Activated CD8-positive, alpha-beta T cell treated with anti-CD3 and anti-CD28 coated beads, Interleukin-2, amount 10 ng/mL, durations not matched to agents 7 days and 5 days (primary cell): Measurements from ENCODE around the gene ARHGEF12. TPM values are rescaled to one million over a fixed set of nuclear protein-coding genes. Genes with fewer than 3 reads are reported as not detected.

ENCODE experiments used
- ATAC-seq: fragments of 150-1000 bp; cut with Tn5 transposase; one replicate; pipeline ENCODE4 v1.10.0; 2021; ENCODE audit warnings: moderate library complexity
- CTCF ChIA-PET: fragments of 350-600 bp; sonication (Branson Sonifier 250); formaldehyde crosslinking; loops from one replicate; lab custom pipeline; 2021; ENCODE audit warnings: antibody characterized with exemption; lab: Charles Lee
- POLR2A ChIA-PET: fragments of 350-600 bp; sonication (Branson Sonifier 250); formaldehyde crosslinking; loops from one replicate; lab custom pipeline; 2021; ENCODE audit warnings: antibody characterized with exemption; lab: Charles Lee
- DNase-seq: peaks from one replicate; pipeline ENCODE4 v3.0.0-alpha.2; 2020
- H3K27ac Mint-ChIP-seq: one replicate; pipeline ENCODE4 v1.8.0; 2021; ENCODE audit warnings: mild to moderate bottlenecking, mixed read lengths
- H3K27me3 Mint-ChIP-seq: one replicate; pipeline ENCODE4 v1.8.0; 2021; ENCODE audit warnings: low read depth, mixed read lengths
- H3K36me3 Mint-ChIP-seq: one replicate; pipeline ENCODE4 v1.8.0; 2021; ENCODE audit warnings: low read depth, mixed read lengths
- H3K4me1 Mint-ChIP-seq: one replicate; pipeline ENCODE4 v1.8.0; 2021; ENCODE audit warnings: low read depth, mixed read lengths
- H3K4me3 Mint-ChIP-seq: one replicate; pipeline ENCODE4 v1.8.0; 2021; ENCODE audit warnings: mild to moderate bottlenecking, mixed read lengths
- H3K9me3 Mint-ChIP-seq: one replicate; pipeline ENCODE4 v1.8.0; 2022; ENCODE audit warnings: mixed read lengths; ENCODE audit not compliant: insufficient read depth
- total RNA-seq, 2 experiments: library from RNA; stranded (reverse); gene quantifications; one replicate each; pipeline ENCODE4 v1.2.3, GENCODE V29; 2021

Gene ARHGEF12
- total RNA-seq, 2 experiments from 2014 or later: 9.6 to 10.0 TPM

DNA sequence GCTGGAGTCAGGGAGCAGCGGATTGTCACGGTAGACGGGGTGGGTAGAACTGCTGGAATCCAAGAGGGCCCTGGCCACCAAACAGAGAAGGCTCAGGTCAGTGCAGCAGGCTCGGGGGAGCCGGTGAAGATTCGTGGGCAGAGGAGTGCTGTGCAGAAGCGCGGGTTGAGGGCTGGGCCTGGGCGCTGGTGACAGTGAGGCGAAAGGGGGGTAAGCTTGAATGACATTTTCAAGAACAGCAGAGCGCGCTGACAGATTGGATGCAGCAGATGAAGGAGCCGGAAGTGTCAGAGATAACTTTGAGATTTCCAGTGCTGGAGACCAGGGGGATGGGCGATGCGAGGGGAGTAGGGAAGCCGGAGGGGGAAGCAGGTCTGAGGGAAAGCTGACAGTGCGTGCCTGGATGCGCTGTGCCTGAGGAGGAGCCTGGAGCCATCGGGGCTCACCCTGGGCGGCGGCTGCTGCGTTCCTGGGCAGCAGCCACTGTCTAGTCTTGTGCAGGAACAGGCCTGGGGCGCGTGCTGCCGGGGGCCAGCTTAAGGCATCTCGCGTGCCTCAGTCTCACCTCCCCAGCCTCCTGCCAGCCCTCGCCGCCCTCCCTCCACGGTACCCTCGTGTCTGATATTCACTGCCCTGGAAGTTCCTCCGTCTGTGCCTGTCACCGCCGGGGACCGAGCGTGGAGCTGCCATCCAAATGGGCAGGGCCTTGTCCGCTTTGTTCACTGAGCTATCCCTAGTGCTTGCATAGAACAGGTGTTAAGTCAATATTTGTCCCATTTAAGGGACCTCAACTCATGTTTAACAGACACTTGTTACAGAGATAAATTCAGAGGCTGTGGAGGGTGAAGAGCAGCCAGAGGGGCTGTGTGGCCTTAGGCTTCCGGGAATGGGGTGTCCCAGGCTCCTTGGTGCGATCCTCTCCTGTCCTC, 180.5 kb downstream of the ARHGEF12 start:
- H3K27me3 Mint-ChIP-seq: peaks cover 38% of the 10 kb centered on the region
- CTCF ChIA-PET: no interaction called here

DNA sequence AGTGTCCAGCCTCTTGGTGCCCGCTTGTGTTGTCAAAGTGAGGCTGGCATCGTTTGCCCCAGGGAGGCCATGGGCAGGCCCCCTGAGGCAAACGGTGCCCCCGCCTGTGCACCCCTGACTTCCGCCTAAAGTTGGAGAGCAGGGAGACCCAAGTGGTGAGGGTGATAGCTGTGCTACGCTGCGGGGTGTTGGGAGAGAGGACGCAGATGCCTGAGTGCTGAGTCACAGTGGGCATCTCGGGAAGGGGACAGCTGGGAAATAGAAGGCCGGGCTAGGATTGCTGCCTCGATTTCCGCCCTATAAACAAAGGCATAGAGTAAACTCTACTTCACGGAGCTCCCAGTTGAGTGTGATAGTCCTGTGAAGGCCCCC, 181.2 kb downstream of the ARHGEF12 start:
- Mint-ChIP-seq H3K36me3 (no peaks in the 10 kb centered on the region), H3K4me3 (no peak overlapping the region), H3K9me3 (no peaks in the 10 kb centered on the region), H3K27me3 (peaks cover 34% of the 10 kb centered on the region), H3K27ac (no peak overlapping the region), H3K4me1 (peaks cover 2% of the 10 kb centered on the region)
- ChIA-PET POLR2A (no interaction called here), CTCF (no interaction called here)
- no peak for DNase-seq
- ATAC-seq: no peak

More for the DNA sequence above, 180.5 kb downstream of the ARHGEF12 start:
- no peaks in the 10 kb centered on the region for H3K36me3 Mint-ChIP-seq
- DNase-seq (no peak), ATAC-seq (no peak)
- H3K4me3 Mint-ChIP-seq: no peak overlapping the region
- H3K4me1 Mint-ChIP-seq: peaks cover 2% of the 10 kb centered on the region
- H3K27ac Mint-ChIP-seq: no peak overlapping the region
- H3K9me3 Mint-ChIP-seq: no peaks in the 10 kb centered on the region
- POLR2A ChIA-PET: no interaction called here

DNA sequence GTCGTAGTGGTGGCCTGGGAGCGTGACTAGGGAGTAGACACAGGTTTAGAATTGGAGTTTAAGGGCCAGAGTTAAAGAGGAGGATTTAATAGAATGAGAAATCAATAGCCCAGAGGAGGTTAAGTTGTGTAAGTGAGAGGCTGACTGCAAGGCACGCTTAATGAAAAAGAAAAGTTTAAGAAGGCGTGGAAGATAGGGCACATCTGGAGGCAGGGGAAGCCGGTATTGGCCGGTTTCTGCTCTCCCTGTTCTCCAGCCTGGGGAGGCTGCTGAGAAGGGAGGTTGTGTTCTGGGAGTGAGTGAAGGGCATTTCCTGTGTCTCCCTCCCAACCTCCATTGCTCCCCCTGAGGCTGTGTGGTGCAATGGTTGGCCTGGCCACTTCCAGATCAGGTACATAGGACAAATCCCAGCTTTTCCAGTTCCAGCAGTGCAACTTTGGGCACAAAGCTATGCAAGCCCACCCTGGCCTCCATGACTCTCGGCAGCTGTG, 181.6 kb downstream of the ARHGEF12 start:
- Mint-ChIP-seq H3K4me1 (peaks cover 2% of the 10 kb centered on the region), H3K36me3 (no peaks in the 10 kb centered on the region), H3K4me3 (no peak overlapping the region), H3K27ac (no peak overlapping the region), H3K9me3 (no peaks in the 10 kb centered on the region), H3K27me3 (peaks cover 30% of the 10 kb centered on the region)
- DNase-seq (no peak), ATAC-seq (no peak)
- POLR2A ChIA-PET: no interaction called here
- CTCF ChIA-PET: no interaction called here

DNA sequence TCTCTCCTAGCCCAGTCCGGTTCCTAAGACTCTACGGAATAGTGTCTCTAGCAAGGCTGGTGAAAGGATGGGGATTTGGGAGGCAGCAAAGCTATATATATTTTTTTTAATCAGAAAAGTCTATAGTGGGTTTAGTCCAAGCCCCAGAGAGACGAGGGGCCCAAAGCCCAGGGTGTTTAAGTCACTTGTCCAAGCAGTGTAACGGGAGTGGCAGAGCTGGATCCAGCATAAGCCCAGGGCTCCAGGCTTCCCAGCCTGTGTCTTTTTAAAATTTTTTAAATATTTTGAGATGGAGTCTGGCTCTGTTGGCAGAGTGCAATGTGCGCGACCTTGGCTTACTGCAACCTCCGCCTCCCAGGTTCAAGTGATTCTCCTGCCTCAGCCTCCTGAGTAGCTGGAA, 182.1 kb downstream of the ARHGEF12 start:
- no peak overlapping the region for H3K4me3 Mint-ChIP-seq
- H3K9me3 Mint-ChIP-seq: no peaks in the 10 kb centered on the region
- peaks cover 25% of the 10 kb centered on the region for H3K27me3 Mint-ChIP-seq
- no peak overlapping the region for H3K27ac Mint-ChIP-seq
- DNase-seq (no peak), ATAC-seq (no peak)
- POLR2A ChIA-PET: no interaction called here
- no peaks in the 10 kb centered on the region for H3K36me3 Mint-ChIP-seq
- CTCF ChIA-PET: no interaction called here
- H3K4me1 Mint-ChIP-seq: no peaks in the 10 kb centered on the region

DNA sequence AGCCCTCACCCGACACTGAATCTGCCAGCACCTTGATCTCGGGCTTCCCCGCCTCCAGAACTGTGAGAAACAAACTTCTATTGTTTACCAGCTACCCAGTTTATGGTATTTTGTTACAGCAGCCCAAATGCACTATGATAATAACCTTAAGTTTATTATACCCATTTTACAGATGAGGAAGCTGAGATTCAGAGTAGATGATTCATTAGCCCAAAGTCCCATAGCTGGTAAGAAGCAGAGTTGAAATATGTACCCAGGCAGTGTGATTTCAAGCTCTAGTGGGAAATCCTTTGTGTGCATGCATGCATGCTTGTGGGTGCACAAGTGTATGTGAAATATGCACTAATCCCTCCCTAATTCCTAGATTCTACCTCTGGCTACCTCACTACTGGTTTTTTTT, 183.3 kb downstream of the ARHGEF12 start:
- POLR2A ChIA-PET: no interaction called here
- H3K27ac Mint-ChIP-seq: no peak overlapping the region
- H3K4me3 Mint-ChIP-seq: no peak overlapping the region
- peaks cover 22% of the 10 kb centered on the region for H3K27me3 Mint-ChIP-seq
- no peaks in the 10 kb centered on the region for H3K9me3 Mint-ChIP-seq
- DNase-seq (no peak), ATAC-seq (no peak)
- no peaks in the 10 kb centered on the region for H3K36me3 Mint-ChIP-seq
- no peaks in the 10 kb centered on the region for H3K4me1 Mint-ChIP-seq
- CTCF ChIA-PET: no interaction called here

DNA sequence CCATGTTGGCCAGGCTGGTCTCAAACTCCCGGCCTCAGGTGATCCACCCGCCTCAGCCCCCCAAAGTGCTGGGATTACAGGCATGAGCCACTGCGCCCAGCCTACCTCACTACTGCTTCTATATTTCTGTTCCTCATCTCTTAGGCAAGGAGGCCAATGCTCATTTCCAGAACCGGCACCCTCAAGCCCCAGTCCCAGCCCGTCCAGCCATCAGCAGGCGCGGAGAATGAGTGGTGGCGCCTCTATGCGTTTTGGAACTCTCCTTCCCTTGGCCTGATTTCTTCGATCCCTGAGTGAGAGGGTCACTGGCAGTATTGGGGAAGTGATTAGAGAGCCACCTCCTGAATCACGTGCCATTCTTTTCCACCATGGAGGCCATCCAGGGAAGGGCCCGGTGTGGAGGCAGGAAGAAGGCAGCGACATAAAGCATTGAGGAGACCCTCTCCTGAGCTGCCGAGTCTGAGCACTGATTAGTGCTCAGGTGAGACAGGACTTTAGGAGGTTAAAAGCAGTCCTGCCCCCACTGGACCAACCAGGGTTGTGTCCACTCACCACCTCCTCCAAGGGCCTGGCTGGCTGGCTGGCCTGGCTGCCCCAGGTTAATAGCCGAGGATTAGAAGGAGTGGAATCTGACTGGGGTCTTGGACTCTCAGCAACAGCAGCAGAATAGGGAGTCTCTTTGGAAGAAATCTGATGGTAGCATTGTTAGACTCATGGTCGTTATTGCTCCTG, 184.0 kb downstream of the ARHGEF12 start:
- H3K4me1 Mint-ChIP-seq: no peaks in the 10 kb centered on the region
- ATAC-seq (no peak), DNase-seq (no peak)
- peaks cover 16% of the 10 kb centered on the region for H3K27me3 Mint-ChIP-seq
- no peaks in the 10 kb centered on the region for H3K36me3 Mint-ChIP-seq
- H3K9me3 Mint-ChIP-seq: no peaks in the 10 kb centered on the region
- ChIA-PET POLR2A (no interaction called here), CTCF (no interaction called here)
- no peak overlapping the region for H3K4me3 Mint-ChIP-seq
- no peak overlapping the region for H3K27ac Mint-ChIP-seq

DNA sequence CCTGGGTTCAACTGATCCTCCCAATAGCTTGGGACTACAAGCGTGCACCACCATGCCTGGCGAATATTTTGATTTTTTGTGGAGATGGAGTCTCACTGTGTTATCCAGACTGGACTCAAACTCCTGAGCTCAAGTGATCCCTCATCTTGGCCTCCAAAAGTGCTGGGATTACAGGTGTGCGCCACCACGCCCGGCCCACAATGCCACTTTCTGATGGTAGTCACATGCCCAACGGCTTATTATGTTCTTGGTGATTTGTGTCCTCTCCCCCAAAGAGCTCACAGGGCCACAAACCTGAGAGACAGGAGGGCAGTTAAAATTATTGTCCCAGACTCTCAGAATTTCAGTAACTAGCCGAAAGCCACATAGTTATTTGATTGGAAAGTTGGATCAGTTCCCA, 185.0 kb downstream of the ARHGEF12 start:
- Mint-ChIP-seq H3K27ac (no peak overlapping the region), H3K4me1 (no peaks in the 10 kb centered on the region), H3K9me3 (no peaks in the 10 kb centered on the region), H3K36me3 (no peaks in the 10 kb centered on the region), H3K4me3 (no peak overlapping the region), H3K27me3 (peaks cover 8% of the 10 kb centered on the region)
- ChIA-PET CTCF (no interaction called here), POLR2A (no interaction called here)
- ATAC-seq (no peak), DNase-seq (no peak)

DNA sequence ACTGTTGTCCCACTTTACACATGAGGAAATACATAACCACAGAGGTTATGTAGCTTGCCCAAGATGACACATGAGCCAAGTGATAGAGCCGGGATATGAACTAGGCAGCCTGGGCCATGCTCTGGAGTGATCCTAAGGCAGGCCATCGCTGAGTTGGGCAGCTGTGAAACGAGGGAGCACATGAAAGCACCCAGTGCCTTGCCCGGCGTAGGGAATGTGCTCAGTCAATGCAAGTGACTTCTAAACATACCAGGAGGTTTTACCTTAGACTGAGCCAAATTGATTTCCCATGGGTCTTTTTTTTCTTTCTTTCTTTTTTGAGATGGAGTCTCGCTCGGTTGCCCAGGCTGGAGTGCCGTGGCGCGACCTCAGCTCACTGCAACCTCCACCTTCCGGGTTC, 185.8 kb downstream of the ARHGEF12 start:
- peaks cover under 1% of the 10 kb centered on the region for H3K27me3 Mint-ChIP-seq
- no peak overlapping the region for H3K27ac Mint-ChIP-seq
- H3K4me3 Mint-ChIP-seq: no peak overlapping the region
- H3K4me1 Mint-ChIP-seq: no peaks in the 10 kb centered on the region
- DNase-seq (no peak), ATAC-seq (no peak)
- no peaks in the 10 kb centered on the region for H3K36me3 Mint-ChIP-seq
- H3K9me3 Mint-ChIP-seq: no peaks in the 10 kb centered on the region
- ChIA-PET POLR2A (no interaction called here), CTCF (no interaction called here)

DNA sequence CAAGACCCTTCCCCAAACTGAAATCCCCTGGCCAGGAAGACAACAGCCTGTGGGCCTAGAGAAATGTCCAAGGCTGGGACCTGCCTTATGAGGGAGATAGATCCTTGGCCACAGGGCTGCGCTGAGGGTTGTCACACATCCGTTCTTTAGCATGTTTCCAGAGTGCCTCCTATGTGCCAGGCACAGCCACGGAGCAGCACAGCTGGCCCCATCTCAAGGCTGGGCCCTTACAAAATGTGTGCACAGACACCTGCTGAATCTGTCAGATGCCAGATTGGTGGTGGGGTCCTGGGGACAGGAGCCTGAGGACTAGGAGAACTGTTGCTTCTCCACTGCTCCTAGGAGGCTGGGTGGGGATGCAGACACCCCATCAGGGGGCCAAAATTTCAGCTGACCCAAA, 186.5 kb downstream of the ARHGEF12 start:
- no peaks in the 10 kb centered on the region for H3K9me3 Mint-ChIP-seq
- no peaks in the 10 kb centered on the region for H3K36me3 Mint-ChIP-seq
- ATAC-seq (no peak), DNase-seq (no peak)
- POLR2A ChIA-PET: no interaction called here
- H3K4me1 Mint-ChIP-seq: no peaks in the 10 kb centered on the region
- H3K27me3 Mint-ChIP-seq: no peaks in the 10 kb centered on the region
- CTCF ChIA-PET: no interaction called here
- H3K27ac Mint-ChIP-seq: no peak overlapping the region
- H3K4me3 Mint-ChIP-seq: no peak overlapping the region

DNA sequence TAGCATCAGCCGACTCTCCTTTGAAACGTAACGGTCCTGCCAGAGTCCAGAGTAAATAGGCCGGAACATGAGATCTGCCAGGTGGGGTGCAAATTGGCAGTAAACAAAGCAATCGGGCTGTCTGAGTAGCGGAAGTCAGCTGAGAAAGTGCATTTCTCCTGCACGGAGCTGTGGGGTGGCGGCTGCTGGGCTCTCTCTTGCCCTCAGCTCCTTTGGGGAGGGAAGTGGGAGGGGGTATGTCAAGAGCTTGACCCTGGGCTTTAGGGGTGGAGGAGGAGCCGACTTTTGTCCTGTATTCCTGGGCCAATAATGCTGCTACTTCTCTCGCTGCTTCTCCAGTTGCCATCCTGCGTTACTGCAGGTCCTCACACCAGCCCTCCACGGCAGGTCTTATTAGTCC, 187.0 kb downstream of the ARHGEF12 start:
- ChIA-PET POLR2A (no interaction called here), CTCF (no interaction called here)
- H3K27ac Mint-ChIP-seq: no peak overlapping the region
- H3K4me1 Mint-ChIP-seq: no peaks in the 10 kb centered on the region
- DNase-seq: no peak
- no peaks in the 10 kb centered on the region for H3K27me3 Mint-ChIP-seq
- no peak overlapping the region for H3K4me3 Mint-ChIP-seq
- ATAC-seq: no peak
- H3K9me3 Mint-ChIP-seq: no peaks in the 10 kb centered on the region
- no peaks in the 10 kb centered on the region for H3K36me3 Mint-ChIP-seq

DNA sequence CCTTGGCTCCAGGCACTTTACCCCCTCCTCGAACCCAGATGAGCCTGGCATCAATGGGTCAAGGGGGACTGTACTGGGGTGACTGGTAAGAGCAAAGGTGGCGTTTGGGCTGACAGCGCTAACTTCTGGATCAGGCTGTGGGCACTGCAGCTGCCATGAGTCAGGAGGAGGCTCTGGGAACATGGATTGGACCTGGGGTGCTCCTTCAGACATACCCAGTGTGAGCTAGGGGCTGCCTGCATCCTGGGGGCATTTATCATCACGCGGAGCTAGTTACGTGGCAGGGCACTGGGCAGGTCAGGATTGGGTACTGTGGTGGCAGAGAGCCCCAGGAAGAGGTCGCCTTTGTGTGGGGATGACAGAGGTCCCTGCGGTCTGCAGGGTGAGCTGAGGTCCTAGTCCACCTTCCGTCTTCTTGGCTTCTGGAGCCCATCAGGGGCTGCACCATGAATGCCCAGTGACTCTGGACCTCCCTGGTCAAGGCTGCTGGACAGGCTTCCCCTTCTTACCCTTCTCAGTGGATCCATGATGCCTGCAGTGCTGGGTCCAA, 188.4 kb downstream of the ARHGEF12 start:
- H3K36me3 Mint-ChIP-seq: no peaks in the 10 kb centered on the region
- no peaks in the 10 kb centered on the region for H3K9me3 Mint-ChIP-seq
- no peak overlapping the region for H3K4me3 Mint-ChIP-seq
- H3K27ac Mint-ChIP-seq: no peak overlapping the region
- H3K27me3 Mint-ChIP-seq: no peaks in the 10 kb centered on the region
- POLR2A ChIA-PET: interaction anchor here (0.7 kb wide), 1 partner anchor 431 kb away, joined by 3 read pairs; no protein-coding TSS in a partner anchor
- DNase-seq (no peak), ATAC-seq (no peak)
- no peaks in the 10 kb centered on the region for H3K4me1 Mint-ChIP-seq
- CTCF ChIA-PET: no interaction called here
